HL-60 (cell line): Measurements from ENCODE around the gene CCK.

Source experiments
- DNase-seq, 2 experiments: peaks; one replicate each; pipeline ENCODE4 v3.0.0-alpha.2; 2010 to 2020; ENCODE audit warnings: low read depth in 1 of 2, low spot score in 1 of 2
- H3K27ac ChIP-seq: fragments of 250-450 bp; sonication (Bioruptor Pico); replicated peaks from 2 replicates; pipeline ENCODE4 v1.5.1; 2020; ENCODE audit warnings: mild to moderate bottlenecking, moderate library complexity
- H3K27me3 ChIP-seq: fragments of 250-450 bp; sonication (Bioruptor Pico); 2 replicates; pipeline ENCODE4 v1.5.1; 2021; ENCODE audit warnings: mild to moderate bottlenecking, moderate library complexity; ENCODE audit not compliant: insufficient read depth, poor library complexity, severe bottlenecking
- H3K4me3 ChIP-seq: replicated peaks from 2 replicates; pipeline ENCODE4 v1.5.1; 2011; ENCODE audit warnings: mild to moderate bottlenecking, control low read depth, low read length; ENCODE audit not compliant: insufficient read depth
- GABPA ChIP-seq: IDR thresholded peaks from 2 replicates; pipeline ENCODE4 v1.6.1; 2012; ENCODE audit warnings: low read depth
- POLR2AphosphoS5 ChIP-seq: IDR thresholded peaks from 2 replicates; pipeline ENCODE4 v1.6.1; 2012; ENCODE audit warnings: low read depth
- REST ChIP-seq: IDR thresholded peaks from 2 replicates; pipeline ENCODE4 v1.6.1; 2012; ENCODE audit warnings: low read depth; ENCODE audit not compliant: insufficient replicate concordance
- SPI1 ChIP-seq: IDR thresholded peaks from 2 replicates; pipeline ENCODE4 v1.6.1; 2012; ENCODE audit warnings: low read depth, mild to moderate bottlenecking, borderline replicate concordance
- long read RNA-seq: library from polyadenylated mRNA; unstranded; transcript quantifications from one replicate; pipeline ENCODE4 v2.0.0, GENCODE V29; 2020
- TF ChIP-seq, protein P1 (sequence below): IDR thresholded peaks from one replicate; pipeline ENCODE4 v1.5.1; 2011; ENCODE audit warnings: low read length, control low read depth, inconsistent platforms; ENCODE audit not compliant: insufficient read depth

CCK gene
- long read RNA-seq, result 0 reads

GRCh38 chr3:42266085-42266484 is at the start of gene CCK:
TSS of gene CCK (minus strand) at chr3:42266185. CDS start at chr3:42263630, 2,555 bp downstream.
- Histone ChIP-seq H3K4me3 (no peak within 1 kb of the TSS), H3K27me3 (peaks cover 32% of the 10 kb centered on the region), H3K27ac (no peak within 1 kb of the TSS)
- TF ChIP-seq GABPA (no peak), SPI1 (no peak), REST (no peak), POLR2AphosphoS5 (no peak)
- TF ChIP-seq, protein P1, sequence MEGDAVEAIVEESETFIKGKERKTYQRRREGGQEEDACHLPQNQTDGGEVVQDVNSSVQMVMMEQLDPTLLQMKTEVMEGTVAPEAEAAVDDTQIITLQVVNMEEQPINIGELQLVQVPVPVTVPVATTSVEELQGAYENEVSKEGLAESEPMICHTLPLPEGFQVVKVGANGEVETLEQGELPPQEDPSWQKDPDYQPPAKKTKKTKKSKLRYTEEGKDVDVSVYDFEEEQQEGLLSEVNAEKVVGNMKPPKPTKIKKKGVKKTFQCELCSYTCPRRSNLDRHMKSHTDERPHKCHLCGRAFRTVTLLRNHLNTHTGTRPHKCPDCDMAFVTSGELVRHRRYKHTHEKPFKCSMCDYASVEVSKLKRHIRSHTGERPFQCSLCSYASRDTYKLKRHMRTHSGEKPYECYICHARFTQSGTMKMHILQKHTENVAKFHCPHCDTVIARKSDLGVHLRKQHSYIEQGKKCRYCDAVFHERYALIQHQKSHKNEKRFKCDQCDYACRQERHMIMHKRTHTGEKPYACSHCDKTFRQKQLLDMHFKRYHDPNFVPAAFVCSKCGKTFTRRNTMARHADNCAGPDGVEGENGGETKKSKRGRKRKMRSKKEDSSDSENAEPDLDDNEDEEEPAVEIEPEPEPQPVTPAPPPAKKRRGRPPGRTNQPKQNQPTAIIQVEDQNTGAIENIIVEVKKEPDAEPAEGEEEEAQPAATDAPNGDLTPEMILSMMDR, result no peak
- DNase-seq, result no peak

- DNase-seq, result no peak
- H3K4me3 ChIP-seq, result no peak overlapping the region
- TF ChIP-seq POLR2AphosphoS5, result no peak
- TF ChIP-seq, protein P1, result no peak
- TF ChIP-seq GABPA, result no peak
- TF ChIP-seq SPI1, result no peak
- TF ChIP-seq REST, result no peak
- H3K27me3 ChIP-seq, result no peaks in the 10 kb centered on the region
- H3K27ac ChIP-seq, result no peak overlapping the region
Measured at GRCh38 chr3:42314411-42314810, 48.4 kb upstream of the CCK start.

- TF ChIP-seq, protein P1, result no peak
- TF ChIP-seq REST (no peak), GABPA (no peak), POLR2AphosphoS5 (no peak), SPI1 (no peak)
- no peak overlapping the region for H3K27ac ChIP-seq
- H3K27me3 ChIP-seq, result no peaks in the 10 kb centered on the region
- H3K4me3 ChIP-seq, result no peak overlapping the region
- DNase-seq, result no peak
Measured at GRCh38 chr3:42308651-42309050, 42.7 kb upstream of the CCK start.
